ENCODE results near the gene PKP3. TPM values are rescaled to one million over a fixed set of nuclear protein-coding genes. Genes with fewer than 3 reads are reported as not detected.

Gene PKP3
- total and polyA plus RNA-seq, 8 donors, result 26.3 to 356 (median 80.8) TPM

GRCh38 chr11:380491-380890, 13.5 kb upstream of the PKP3 start:
- WGBS, 5 donors, result 87 to 93% (median 91%) methylated on average over 9 to 23 of the region's 23 CpGs
- Histone ChIP-seq H3K27me3 (peaks cover 0 to 26% (median 10%) of the 10 kb centered on the region in 3 donors), H3K36me3 (no peaks in the 10 kb centered on the region), H3K4me1 (no peaks in the 10 kb centered on the region), H3K9me3 (no peaks in the 10 kb centered on the region), H3K4me3 (no peak overlapping the region), H3K27ac (no peak overlapping the region)
- intact Hi-C loops (cut with DNase I; ENCODE audit: low total_unique reads), result no loop called here
- DNase-seq, result no peak
- no peak for TF ChIP-seq CTCF (IDR thresholded peaks at IDR 0.05)
- TF ChIP-seq POLR2AphosphoS5 (IDR thresholded peaks at IDR 0.05), result no peak
- no peak for TF ChIP-seq POLR2A (IDR thresholded peaks at IDR 0.05)
- TF ChIP-seq EP300 (IDR thresholded peaks at IDR 0.05), result no peak

GRCh38 chr11:380996-381395, 13.0 kb upstream of the PKP3 start:
- no peak overlapping the region for H3K4me3 ChIP-seq
- DNase-seq, result no peak
- H3K27me3 ChIP-seq, result peaks cover 0 to 24% (median 10%) of the 10 kb centered on the region in 3 donors
- H3K36me3 ChIP-seq, result no peaks in the 10 kb centered on the region
- TF ChIP-seq POLR2AphosphoS5 (IDR thresholded peaks at IDR 0.05) (no peak), EP300 (IDR thresholded peaks at IDR 0.05) (no peak), POLR2A (IDR thresholded peaks at IDR 0.05) (no peak), CTCF (IDR thresholded peaks at IDR 0.05) (no peak)
- H3K27ac ChIP-seq, result no peak overlapping the region
- 83 to 98% (median 90%) methylated on average over 7 to 13 of the region's 14 CpGs for WGBS, 5 donors
- no peaks in the 10 kb centered on the region for H3K4me1 ChIP-seq
- intact Hi-C loops (cut with DNase I; ENCODE audit: low total_unique reads), result no loop called here
- H3K9me3 ChIP-seq, result peaks cover 0 to 5% (median 1%) of the 10 kb centered on the region in 4 donors

GRCh38 chr11:381501-382072, 12.4 kb upstream of the PKP3 start:
- WGBS, 5 donors, result 72 to 88% (median 78%) methylated on average over 9 to 30 of the region's 35 CpGs
- intact Hi-C loops (cut with DNase I; ENCODE audit: low total_unique reads), result no loop called here
- Histone ChIP-seq H3K9me3 (peaks cover 0 to 11% (median 7%) of the 10 kb centered on the region in 4 donors), H3K27ac (no peak overlapping the region), H3K4me3 (no peak overlapping the region), H3K4me1 (no peaks in the 10 kb centered on the region), H3K36me3 (no peaks in the 10 kb centered on the region), H3K27me3 (peaks cover 0 to 24% (median 10%) of the 10 kb centered on the region in 3 donors)
- TF ChIP-seq POLR2A (IDR thresholded peaks at IDR 0.05), result no peak
- TF ChIP-seq CTCF (IDR thresholded peaks at IDR 0.05), result no peak
- no peak for TF ChIP-seq EP300 (IDR thresholded peaks at IDR 0.05)
- no peak for TF ChIP-seq POLR2AphosphoS5 (IDR thresholded peaks at IDR 0.05)
- no peak for DNase-seq

GRCh38 chr11:382081-382629, 11.9 kb upstream of the PKP3 start:
- no peaks in the 10 kb centered on the region for H3K4me1 ChIP-seq
- peaks cover 0 to 16% (median 12%) of the 10 kb centered on the region in 4 donors for H3K9me3 ChIP-seq
- no peak for DNase-seq
- H3K27me3 ChIP-seq, result peaks cover 0 to 24% (median 10%) of the 10 kb centered on the region in 3 donors
- intact Hi-C loops (cut with DNase I; ENCODE audit: low total_unique reads), result no loop called here
- H3K4me3 ChIP-seq, result no peak overlapping the region
- TF ChIP-seq POLR2AphosphoS5 (IDR thresholded peaks at IDR 0.05) (no peak), EP300 (IDR thresholded peaks at IDR 0.05) (no peak), CTCF (IDR thresholded peaks at IDR 0.05) (no peak), POLR2A (IDR thresholded peaks at IDR 0.05) (no peak)
- H3K36me3 ChIP-seq, result no peaks in the 10 kb centered on the region
- 47 to 78% (median 71%) methylated on average over 11 of the region's 11 CpGs for WGBS, 5 donors
- no peak overlapping the region for H3K27ac ChIP-seq

Data from stomach (tissue), 9 donors.